ENCODE data around the gene RAG1. TPM values are rescaled to one million over a fixed set of nuclear protein-coding genes. Genes with fewer than 3 reads are reported as not detected.

RAG1 gene
- total and polyA plus RNA-seq, 2 of the 8 experiments (the other 6 are each of a cell fraction or from before 2014, with no cell fraction given): 0.14 to 0.58 TPM

DNA sequence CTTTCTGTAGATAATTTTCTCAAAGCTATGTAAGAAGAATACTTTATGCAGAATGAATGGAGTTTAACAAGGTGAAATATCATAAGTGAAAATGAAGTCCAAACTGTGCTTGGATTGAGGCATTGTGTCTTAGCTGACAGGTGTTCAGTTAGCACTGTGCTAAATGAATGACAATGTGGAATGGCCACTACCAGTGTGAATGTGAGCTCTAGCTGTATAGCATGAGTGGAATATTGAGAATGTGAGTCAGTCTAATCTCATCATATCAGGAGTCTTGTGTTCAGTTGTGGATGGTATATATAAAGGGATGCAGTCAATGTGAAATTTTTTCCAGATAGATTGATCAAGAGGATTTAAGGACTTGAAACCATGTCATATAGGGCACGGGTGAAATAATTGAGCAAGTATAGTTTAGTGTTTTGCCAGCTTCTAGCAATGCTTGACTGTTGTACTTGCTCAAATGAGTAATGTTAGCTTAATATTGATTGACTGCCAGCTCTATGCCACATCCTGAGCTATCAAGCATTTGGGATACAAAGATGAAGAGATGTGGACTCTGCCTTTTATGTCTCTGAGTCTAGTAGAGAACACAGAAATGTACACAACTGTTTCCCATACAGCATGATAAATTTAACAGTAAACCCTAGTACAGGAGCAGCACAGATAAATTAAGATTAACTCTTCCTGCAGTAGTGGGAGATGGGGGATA is 40.8 kb downstream of the RAG1 start:
- CTCF ChIA-PET (ENCODE audit: partially characterized antibody): interaction anchor here (0.6 to 3.2 kb wide), 5 partner anchors 44 to 138 kb away, joined by 3 to 18 read pairs (median 3); no protein-coding TSS in a partner anchor
- FAIRE-seq: no peak

More for the DNA sequence above, 40.8 kb downstream of the RAG1 start:
- no peaks in the 10 kb centered on the region for H3K79me2 ChIP-seq (ENCODE audit: control insufficient read depth in 1 of 2, insufficient read depth in 2 of 2, low read length in 2 of 2)
- H3K18ac ChIP-seq (ENCODE audit: extremely low read depth, low read length): no peak overlapping the region
- no peak overlapping the region for H3K56ac ChIP-seq (replicated peaks; ENCODE audit: insufficient read length, low read depth, low read length)
- no peak overlapping the region for H2AK5ac ChIP-seq (ENCODE audit: low read depth, low read length)
- no peak overlapping the region for H4K5ac ChIP-seq (ENCODE audit: insufficient read length, low read depth, low read length)
- H3K23ac ChIP-seq (ENCODE audit: insufficient read length): no peak overlapping the region
- no peaks in the 10 kb centered on the region for H3K79me1 ChIP-seq (ENCODE audit: low read depth, low read length)
- H2BK5ac ChIP-seq (ENCODE audit: low read depth, low read length): no peak overlapping the region
- H4K8ac ChIP-seq (ENCODE audit: extremely low read depth, insufficient read depth, low read length): no peak overlapping the region
- H3K23me2 ChIP-seq (ENCODE audit: low read depth, low read length): no peaks in the 10 kb centered on the region
- no peaks in the 10 kb centered on the region for H4K20me1 ChIP-seq (replicated peaks in 1 of 2; ENCODE audit: control insufficient read depth in 1 of 2, insufficient read depth in 2 of 2, low read length in 2 of 2)
- H3K4me1 ChIP-seq (replicated peaks in 1 of 4; ENCODE audit: control insufficient read depth in 3 of 4, insufficient read depth in 4 of 4, low read length in 3 of 4): no peaks in the 10 kb centered on the region
- H3K36me3 ChIP-seq (ENCODE audit: control insufficient read depth in 2 of 4, insufficient read depth in 4 of 4, low read length in 3 of 4): no peaks in the 10 kb centered on the region
- H2BK15ac ChIP-seq (ENCODE audit: low read length): no peak overlapping the region
- H3K14ac ChIP-seq (ENCODE audit: insufficient read length): no peak overlapping the region
- no peak overlapping the region for H2BK20ac ChIP-seq (ENCODE audit: low read length)
- H2BK12ac ChIP-seq (ENCODE audit: low read depth, low read length): no peak overlapping the region
- H3K4ac ChIP-seq (replicated peaks; ENCODE audit: insufficient read length, low read depth, low read length): no peak overlapping the region
- POLR2A ChIA-PET (ENCODE audit: partially characterized antibody): no interaction called here
- H2AFZ ChIP-seq (ENCODE audit: low read length): no peak overlapping the region
- H3K9me3 ChIP-seq (ENCODE audit: insufficient read depth in 2 of 2, low read depth in 1 of 2, low read length in 1 of 2): no peaks in the 10 kb centered on the region
- H4K91ac ChIP-seq (replicated peaks; ENCODE audit: insufficient read length, low read length): no peak overlapping the region
- H3K27ac ChIP-seq (ENCODE audit: low read depth, low read length): no peak overlapping the region
- TF ChIP-seq BCL11A (IDR thresholded peaks at IDR 0.05; ENCODE audit: low read depth in 2 of 2, low read length in 2 of 2) (no peak), RAD21 (IDR thresholded peaks at IDR 0.05 in 1 of 2, conservative IDR thresholded peaks at IDR 0.05 in 1 of 2; ENCODE audit: low read depth in 2 of 2, low read length in 2 of 2) (no peak)
- TF ChIP-seq, protein P1, sequence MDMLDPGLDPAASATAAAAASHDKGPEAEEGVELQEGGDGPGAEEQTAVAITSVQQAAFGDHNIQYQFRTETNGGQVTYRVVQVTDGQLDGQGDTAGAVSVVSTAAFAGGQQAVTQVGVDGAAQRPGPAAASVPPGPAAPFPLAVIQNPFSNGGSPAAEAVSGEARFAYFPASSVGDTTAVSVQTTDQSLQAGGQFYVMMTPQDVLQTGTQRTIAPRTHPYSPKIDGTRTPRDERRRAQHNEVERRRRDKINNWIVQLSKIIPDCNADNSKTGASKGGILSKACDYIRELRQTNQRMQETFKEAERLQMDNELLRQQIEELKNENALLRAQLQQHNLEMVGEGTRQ (IDR thresholded peaks at IDR 0.05; ENCODE audit: low read length): no peak
- DNase-seq (ENCODE audit: low read depth in 1 of 2, low spot score in 2 of 2): no peak
- no peaks in the 10 kb centered on the region for H3K27me3 ChIP-seq (replicated peaks in 1 of 4; ENCODE audit: control insufficient read depth in 3 of 4, extremely low read depth in 1 of 4, insufficient read depth in 3 of 4, low read length in 3 of 4)
- H2BK120ac ChIP-seq (replicated peaks; ENCODE audit: low read depth, low read length): no peak overlapping the region
- H3K4me2 ChIP-seq (ENCODE audit: insufficient read depth in 1 of 2, low read depth in 2 of 2, low read length in 2 of 2): no peak overlapping the region
- H3K9ac ChIP-seq (replicated peaks in 1 of 4; ENCODE audit: extremely low read depth in 1 of 4, low read depth in 3 of 4, low read length in 3 of 4): no peak overlapping the region
- H3K4me3 ChIP-seq (ENCODE audit: extremely low read depth in 1 of 4, insufficient read depth in 2 of 4, low read depth in 3 of 4, low read length in 4 of 4): no peak overlapping the region
- WGBS, 2 experiments (ENCODE audit: extremely low coverage in 1 of 2, insufficient coverage in 1 of 2, insufficient read length in 1 of 2, insufficient replicate concordance in 2 of 2, low coverage in 1 of 2, low lambda C conversion rate in 2 of 2, missing lambda C conversion rate in 1 of 2): 78% methylated on average over 1 of the region's 1 CpG; no CpG with 5 or more reads in 1 of the 2 experiments
